Cerebellar cortex (tissue), 1 donor: Measurements from ENCODE around the gene TMSB10.
"Not testable (repeated sequence)": the region's sequence is repeated elsewhere in the genome, so short reads cannot be mapped to it uniquely, and the experiment has no call there.

Source experiments
- DNase-seq: peaks from one replicate; pipeline ENCODE4 v3.0.0-alpha.2; 2015; ENCODE audit warnings: low spot score

TMSB10 gene

GRCh38 chr2:84904717-84905174, 710 bp upstream of the TMSB10 start:
- peak; percentile 72 for DNase-seq

- no peak for DNase-seq
These were observed 848 bp downstream of the TMSB10 start for GRCh38 chr2:84906108-84906899.

- peak; percentile 57 for DNase-seq
These were observed 1.7 kb downstream of the TMSB10 start for GRCh38 chr2:84906900-84907714.

GRCh38 chr2:84908948-84909713, 3.7 kb downstream of the TMSB10 start:
- no peak for DNase-seq

- DNase-seq, result no peak
These were observed 5.8 kb downstream of the TMSB10 start for GRCh38 chr2:84911135-84911678.

- no peak for DNase-seq
These were observed 7.5 kb downstream of the TMSB10 start for GRCh38 chr2:84912984-84913383.

GRCh38 chr2:84914334-84914733, 8.9 kb downstream of the TMSB10 start:
- no peak for DNase-seq

DNA sequence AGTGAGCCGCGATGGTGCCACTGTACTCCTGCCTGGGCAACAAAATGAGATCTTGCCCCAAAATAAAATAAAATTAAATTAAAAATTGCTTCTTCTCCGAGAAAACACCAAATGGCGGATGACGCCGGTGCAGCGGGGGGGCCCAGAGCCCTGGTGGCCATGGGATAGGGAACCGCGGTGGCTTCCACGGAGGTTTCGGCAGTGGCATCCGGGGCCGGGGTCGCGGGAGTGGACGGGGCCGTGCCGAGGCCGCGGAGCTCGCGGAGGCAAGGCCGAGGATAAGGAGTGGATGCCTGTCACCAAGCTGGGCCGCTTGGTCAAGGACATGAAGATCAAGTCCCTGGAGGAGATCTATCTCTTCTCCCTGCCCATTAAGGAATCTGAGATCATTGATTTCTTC, 10.2 kb downstream of the TMSB10 start:
- DNase-seq, result not testable (repeated sequence)

GRCh38 chr2:84917821-84918220, 12.4 kb downstream of the TMSB10 start:
- not testable (repeated sequence) for DNase-seq

DNA sequence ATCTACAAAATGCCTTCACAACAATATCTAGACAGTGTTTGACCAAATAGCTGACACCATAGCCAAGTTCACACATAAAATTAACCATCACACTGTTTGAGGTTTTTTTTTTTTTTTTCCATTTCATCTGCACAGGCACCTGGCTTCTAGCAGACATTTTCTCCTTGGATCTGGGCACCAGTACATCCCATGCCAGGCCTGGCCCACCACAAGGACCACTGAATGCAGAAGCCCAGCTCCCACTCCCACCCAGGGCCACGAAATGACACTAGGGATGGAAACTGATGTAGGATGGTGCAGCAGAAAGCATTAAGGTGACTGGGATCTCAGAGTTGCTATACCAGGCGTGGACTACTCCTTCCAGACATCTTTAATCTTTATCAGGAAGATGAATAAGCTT, 13.0 kb downstream of the TMSB10 start:
- no peak for DNase-seq

- DNase-seq, result no peak
These were observed 14.6 kb downstream of the TMSB10 start for GRCh38 chr2:84919885-84920580.

DNA sequence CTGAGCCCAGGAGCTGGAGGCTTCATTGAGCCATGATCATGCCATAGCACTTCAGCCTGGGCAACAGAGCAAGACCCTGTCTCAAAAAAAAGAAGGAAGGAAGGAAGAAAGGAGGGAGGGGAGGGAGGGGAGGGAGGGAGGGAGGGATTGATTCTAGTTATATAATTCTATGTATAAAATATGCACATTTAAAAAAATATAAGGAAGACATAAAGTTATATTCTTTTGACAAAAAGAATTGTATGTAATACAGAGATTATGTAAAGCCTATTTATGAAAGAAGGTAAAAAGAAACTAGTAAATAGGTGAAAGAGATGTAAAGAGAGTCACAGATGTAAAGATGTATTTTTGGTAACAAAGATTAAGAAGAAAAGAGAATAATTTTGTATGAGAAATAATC, 17.6 kb downstream of the TMSB10 start:
- DNase-seq, result no peak

GRCh38 chr2:84924173-84925106, 19.0 kb downstream of the TMSB10 start:
- peak; percentile 51 for DNase-seq

GRCh38 chr2:84925336-84925723, 19.9 kb downstream of the TMSB10 start:
- no peak for DNase-seq

DNA sequence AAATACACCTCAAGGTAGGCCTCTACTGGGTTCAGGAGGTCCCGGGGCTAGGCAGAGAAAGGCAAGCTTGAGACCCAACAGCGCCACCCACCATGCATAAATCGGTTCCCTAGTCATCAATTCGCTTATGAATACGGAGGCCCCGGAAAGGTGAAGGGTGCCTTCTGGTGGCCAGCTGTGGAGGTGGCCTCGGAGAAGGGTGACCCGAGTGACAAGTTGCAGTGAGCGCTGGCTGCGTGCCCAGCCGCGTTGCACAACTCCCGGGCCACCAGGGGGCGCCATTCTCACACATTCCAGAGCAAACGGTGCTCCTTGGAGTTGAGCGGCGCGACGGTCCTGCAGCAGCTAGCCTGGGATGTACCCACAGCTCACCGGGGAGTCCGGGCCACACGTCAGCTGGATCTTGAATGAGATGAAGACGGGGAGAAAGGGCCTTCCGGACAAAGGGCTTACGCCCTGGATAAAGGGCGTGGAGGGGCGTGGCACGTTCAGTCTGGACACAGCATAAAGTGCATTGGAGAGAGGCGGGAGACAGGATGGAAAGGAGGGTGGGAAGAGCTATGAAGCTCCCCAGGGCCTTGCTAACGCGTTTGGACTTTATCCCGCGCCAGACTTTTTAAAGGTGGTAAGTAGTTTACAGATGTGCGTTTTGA, 20.4 kb downstream of the TMSB10 start:
- DNase-seq, result peak; percentile 91

DNA sequence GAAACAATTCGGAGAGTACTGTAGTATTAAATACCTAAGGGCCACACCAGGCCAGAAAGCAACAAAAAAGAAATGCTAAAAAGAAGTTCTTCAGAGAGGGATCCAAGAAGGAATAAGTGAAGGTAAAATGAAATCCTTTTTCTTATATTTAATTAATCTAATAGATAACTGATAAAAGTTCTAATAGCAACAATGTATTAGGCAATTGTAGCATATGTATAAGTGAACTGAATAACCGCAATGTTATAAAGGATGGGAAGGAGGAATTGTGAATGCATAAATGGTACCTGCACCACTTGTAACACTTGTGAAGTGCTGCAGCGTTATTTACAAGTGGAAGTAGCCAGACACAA, 21.8 kb downstream of the TMSB10 start:
- DNase-seq, result no peak

- no peak for DNase-seq
These were observed 25.9 kb downstream of the TMSB10 start for GRCh38 chr2:84931384-84931821.

DNA sequence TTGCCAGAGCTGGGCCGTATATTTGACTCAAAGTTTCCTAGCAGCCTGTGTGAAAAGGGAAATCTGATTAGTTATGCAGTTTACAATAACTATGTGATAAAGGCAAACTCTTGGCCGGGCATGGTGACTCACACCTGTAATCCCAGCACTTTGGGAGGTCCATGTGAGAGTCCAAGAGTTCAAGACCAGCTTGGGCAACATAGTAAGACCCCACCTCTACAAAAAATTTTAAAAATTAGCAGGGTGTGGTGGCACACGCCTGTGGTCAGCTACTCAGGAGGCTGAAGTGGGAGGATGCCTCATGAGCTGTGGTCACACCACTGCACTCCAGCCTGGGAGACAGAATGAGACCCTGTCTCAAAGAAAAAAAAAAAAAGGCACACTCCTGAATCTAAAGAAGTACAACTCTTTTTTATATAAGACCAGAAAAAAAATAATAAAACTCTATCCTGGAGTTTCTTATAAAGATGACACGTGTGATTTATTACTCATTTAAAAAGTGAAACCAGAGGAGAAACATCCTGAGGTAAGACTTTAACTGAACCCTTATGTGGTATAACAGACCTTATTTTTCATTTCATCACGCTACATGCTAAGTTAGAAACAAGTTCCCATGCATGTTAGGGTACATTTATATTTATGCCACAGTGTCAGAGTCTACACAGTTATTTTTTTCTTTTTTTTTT, 32.9 kb downstream of the TMSB10 start:
- DNase-seq, result no peak

DNA sequence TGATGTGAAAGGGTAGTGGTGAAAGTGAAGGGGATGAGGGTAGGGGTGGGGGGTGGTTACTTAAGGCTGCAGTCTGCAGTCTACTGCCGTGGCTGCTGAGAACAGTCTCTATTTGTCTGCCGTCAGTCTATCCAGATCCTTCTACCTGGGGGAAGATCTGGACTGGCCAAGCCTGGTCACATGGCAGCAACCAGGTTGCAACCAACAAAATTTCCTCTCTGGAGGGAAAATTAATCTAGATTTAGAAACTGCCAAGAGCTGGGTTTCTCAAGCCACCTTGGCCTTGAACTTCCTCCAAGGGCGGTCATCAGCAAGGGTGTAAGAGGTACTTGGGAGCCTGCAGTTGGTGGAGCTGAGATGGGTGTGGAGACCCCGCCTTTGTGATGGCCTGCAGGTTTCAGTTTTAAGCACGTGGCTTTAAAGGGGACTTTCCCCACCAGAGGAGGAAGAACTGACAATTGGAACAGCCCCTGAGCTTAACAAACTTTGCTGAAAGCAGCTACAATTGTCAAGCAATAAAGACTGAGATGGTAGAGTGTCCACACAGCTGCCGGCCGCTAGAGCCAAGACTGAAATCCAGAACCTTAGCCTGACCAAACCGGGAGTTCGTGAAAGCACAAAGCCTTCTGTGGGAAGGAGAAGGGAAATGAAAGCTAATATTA, 34.1 kb downstream of the TMSB10 start:
- no peak for DNase-seq
